ENCODE measurements around the gene FAM163A. TPM values are rescaled to one million over a fixed set of nuclear protein-coding genes. Genes with fewer than 3 reads are reported as not detected.

Gene FAM163A
- total and polyA plus RNA-seq, 7 donors = 0.36 to 2.4 (median 1.2) TPM; not detected in 1

DNA sequence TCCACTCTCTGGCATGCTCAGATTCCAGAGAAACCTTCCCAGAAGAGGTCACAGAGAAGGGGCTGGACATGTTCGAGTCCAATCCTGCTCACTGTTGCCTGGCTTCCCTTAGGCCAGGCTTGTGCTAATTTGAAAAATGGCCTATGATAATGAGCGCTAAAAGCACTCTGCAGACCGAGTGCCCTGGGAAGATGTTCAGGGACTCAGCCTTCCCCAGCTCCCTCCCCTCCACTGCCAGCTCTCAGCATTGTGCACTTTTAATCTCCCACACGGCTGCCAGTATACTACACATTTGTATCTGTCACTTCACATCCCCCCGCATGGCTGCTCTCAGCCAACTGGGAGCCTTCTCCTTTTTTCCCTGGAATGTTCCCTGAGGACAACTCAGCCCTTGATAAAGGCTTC lies 24.1 kb downstream of the FAM163A start:
- intact Hi-C loops (cut with DNase I) = no loop called here
- TF ChIP-seq POLR2A (IDR thresholded peaks at IDR 0.05) (no peak), POLR2AphosphoS5 (IDR thresholded peaks at IDR 0.05) (no peak), EP300 (IDR thresholded peaks at IDR 0.05) (no peak)
- TF ChIP-seq, protein P1, sequence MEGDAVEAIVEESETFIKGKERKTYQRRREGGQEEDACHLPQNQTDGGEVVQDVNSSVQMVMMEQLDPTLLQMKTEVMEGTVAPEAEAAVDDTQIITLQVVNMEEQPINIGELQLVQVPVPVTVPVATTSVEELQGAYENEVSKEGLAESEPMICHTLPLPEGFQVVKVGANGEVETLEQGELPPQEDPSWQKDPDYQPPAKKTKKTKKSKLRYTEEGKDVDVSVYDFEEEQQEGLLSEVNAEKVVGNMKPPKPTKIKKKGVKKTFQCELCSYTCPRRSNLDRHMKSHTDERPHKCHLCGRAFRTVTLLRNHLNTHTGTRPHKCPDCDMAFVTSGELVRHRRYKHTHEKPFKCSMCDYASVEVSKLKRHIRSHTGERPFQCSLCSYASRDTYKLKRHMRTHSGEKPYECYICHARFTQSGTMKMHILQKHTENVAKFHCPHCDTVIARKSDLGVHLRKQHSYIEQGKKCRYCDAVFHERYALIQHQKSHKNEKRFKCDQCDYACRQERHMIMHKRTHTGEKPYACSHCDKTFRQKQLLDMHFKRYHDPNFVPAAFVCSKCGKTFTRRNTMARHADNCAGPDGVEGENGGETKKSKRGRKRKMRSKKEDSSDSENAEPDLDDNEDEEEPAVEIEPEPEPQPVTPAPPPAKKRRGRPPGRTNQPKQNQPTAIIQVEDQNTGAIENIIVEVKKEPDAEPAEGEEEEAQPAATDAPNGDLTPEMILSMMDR (IDR thresholded peaks at IDR 0.05) = no peak
- 86 to 89% methylated on average over 5 of the region's 5 CpGs for WGBS, 2 donors
- DNase-seq = no peak
- no peaks in the 10 kb centered on the region for H3K36me3 ChIP-seq
- no peak overlapping the region for H3K4me3 ChIP-seq
- peaks cover 0 to 2% (median 0%) of the 10 kb centered on the region in 4 donors for H3K9me3 ChIP-seq
- H3K27ac ChIP-seq = no peak overlapping the region
- H3K4me1 ChIP-seq = no peaks in the 10 kb centered on the region
- no peaks in the 10 kb centered on the region for H3K27me3 ChIP-seq

- Histone ChIP-seq H3K9me3 (peaks cover 0 to 7% (median 0%) of the 10 kb centered on the region in 4 donors), H3K4me3 (no peak overlapping the region), H3K36me3 (no peaks in the 10 kb centered on the region), H3K4me1 (no peaks in the 10 kb centered on the region), H3K27ac (no peak overlapping the region), H3K27me3 (no peaks in the 10 kb centered on the region)
- DNase-seq = no peak
- no peak for TF ChIP-seq POLR2A (IDR thresholded peaks at IDR 0.05)
- TF ChIP-seq, protein P1 (IDR thresholded peaks at IDR 0.05) = no peak
- TF ChIP-seq POLR2AphosphoS5 (IDR thresholded peaks at IDR 0.05) = no peak
- no peak for TF ChIP-seq EP300 (IDR thresholded peaks at IDR 0.05)
- WGBS, 2 donors = 88 to 89% methylated on average over 2 of the region's 2 CpGs
- intact Hi-C loops (cut with DNase I) = no loop called here
Observed at GRCh38 chr1:179767996-179768395, 24.9 kb downstream of the FAM163A start.

- Histone ChIP-seq H3K27ac (no peak overlapping the region), H3K27me3 (no peaks in the 10 kb centered on the region), H3K4me3 (no peak overlapping the region), H3K36me3 (no peaks in the 10 kb centered on the region), H3K4me1 (no peaks in the 10 kb centered on the region), H3K9me3 (peaks cover 0 to 7% (median 0%) of the 10 kb centered on the region in 4 donors)
- WGBS, 2 donors = 82 to 84% methylated on average over 9 of the region's 9 CpGs
- no peak for DNase-seq
- no peak for TF ChIP-seq POLR2AphosphoS5 (IDR thresholded peaks at IDR 0.05)
- no peak for TF ChIP-seq POLR2A (IDR thresholded peaks at IDR 0.05)
- no peak for TF ChIP-seq EP300 (IDR thresholded peaks at IDR 0.05)
- TF ChIP-seq, protein P1 (IDR thresholded peaks at IDR 0.05) = no peak
- intact Hi-C loops (cut with DNase I) = no loop called here
Observed at GRCh38 chr1:179770887-179771502, 27.9 kb downstream of the FAM163A start.

DNA sequence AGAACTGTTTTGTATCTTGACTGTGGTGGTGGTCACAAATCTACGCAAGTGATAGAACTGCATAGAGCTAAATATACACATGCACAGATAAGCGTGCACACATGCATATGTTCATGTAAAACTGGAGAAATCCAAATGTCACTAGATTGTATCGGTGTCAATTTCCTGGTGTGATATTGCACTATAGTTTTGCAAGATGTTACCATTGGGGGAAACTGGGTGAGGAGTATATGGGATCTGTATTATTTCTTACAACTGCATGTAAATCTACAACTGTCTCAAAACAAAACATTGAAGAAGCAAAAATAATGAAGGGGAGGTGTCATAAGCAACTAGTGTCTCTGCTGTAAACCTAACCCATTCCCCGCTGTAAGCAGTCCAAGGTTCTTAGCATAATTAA lies 30.2 kb downstream of the FAM163A start:
- TF ChIP-seq, protein P1 (IDR thresholded peaks at IDR 0.05) = no peak
- no peak for TF ChIP-seq POLR2A (IDR thresholded peaks at IDR 0.05)
- TF ChIP-seq EP300 (IDR thresholded peaks at IDR 0.05) = no peak
- TF ChIP-seq POLR2AphosphoS5 (IDR thresholded peaks at IDR 0.05) = no peak
- DNase-seq = no peak
- WGBS, 2 donors = 96 to 97% methylated on average over 4 of the region's 4 CpGs
- intact Hi-C loops (cut with DNase I) = no loop called here
- H3K4me3 ChIP-seq = no peak overlapping the region
- H3K4me1 ChIP-seq = no peaks in the 10 kb centered on the region
- no peak overlapping the region for H3K27ac ChIP-seq
- H3K36me3 ChIP-seq = no peaks in the 10 kb centered on the region
- no peaks in the 10 kb centered on the region for H3K27me3 ChIP-seq
- H3K9me3 ChIP-seq = peaks cover 0 to 7% (median 0%) of the 10 kb centered on the region in 4 donors

GRCh38 chr1:179774000-179774399 lies 30.9 kb downstream of the FAM163A start:
- 87% methylated on average over 2 of the region's 2 CpGs for WGBS, 2 donors
- H3K4me3 ChIP-seq = no peak overlapping the region
- peaks cover 0 to 7% (median 0%) of the 10 kb centered on the region in 4 donors for H3K9me3 ChIP-seq
- no peaks in the 10 kb centered on the region for H3K36me3 ChIP-seq
- no peak overlapping the region for H3K27ac ChIP-seq
- peaks cover 0 to 3% (median 0%) of the 10 kb centered on the region in 4 donors for H3K4me1 ChIP-seq
- intact Hi-C loops (cut with DNase I) = no loop called here
- no peaks in the 10 kb centered on the region for H3K27me3 ChIP-seq
- no peak for TF ChIP-seq EP300 (IDR thresholded peaks at IDR 0.05)
- TF ChIP-seq POLR2AphosphoS5 (IDR thresholded peaks at IDR 0.05) = no peak
- TF ChIP-seq, protein P1 (IDR thresholded peaks at IDR 0.05) = no peak
- TF ChIP-seq POLR2A (IDR thresholded peaks at IDR 0.05) = no peak
- DNase-seq = no peak
